ENCODE data around the gene DGUOK.

DNA sequence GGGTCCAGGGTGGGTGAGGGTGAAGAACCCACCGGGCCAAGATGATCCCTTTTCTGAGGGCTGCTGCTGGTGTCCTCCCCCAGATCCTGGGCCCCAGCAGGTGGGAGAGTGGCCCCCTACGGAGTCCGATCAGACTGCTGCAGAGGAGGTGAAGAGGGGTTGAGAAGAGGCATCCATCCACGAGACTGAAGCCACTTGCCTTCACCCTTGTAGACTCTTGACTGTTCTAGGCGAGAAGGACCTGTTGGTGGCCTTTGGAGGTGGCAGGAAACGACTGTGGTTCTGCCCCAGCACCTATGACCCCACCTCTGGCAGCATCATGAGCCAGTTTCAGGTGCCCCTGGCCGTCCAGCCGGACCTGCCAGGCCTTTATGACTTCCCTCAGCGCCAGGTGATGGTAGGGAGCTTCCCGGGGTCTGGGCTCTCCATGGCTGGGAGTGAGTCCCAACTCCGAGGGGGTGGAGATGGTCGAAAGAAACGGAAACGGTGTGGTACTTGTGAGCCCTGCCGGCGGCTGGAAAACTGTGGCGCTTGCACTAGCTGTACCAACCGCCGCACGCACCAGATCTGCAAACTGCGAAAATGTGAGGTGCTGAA lies 59.5 kb downstream of the DGUOK start:
- TF ChIP-seq CTCF (IDR thresholded peaks at IDR 0.05) (no peak), POLR2AphosphoS5 (IDR thresholded peaks at IDR 0.05) (no peak), EP300 (IDR thresholded peaks at IDR 0.05) (no peak), POLR2A (IDR thresholded peaks at IDR 0.05) (no peak)
